Measurements from ENCODE around the gene CLSTN1.

GRCh38 chr1:9817734-9818133 lies 6.0 kb downstream of the CLSTN1 start:
- TF ChIP-seq CTCF (IDR thresholded peaks at IDR 0.05) (no peak), EZH2 (IDR thresholded peaks at IDR 0.05) (no peak)

Data from neural progenitor cell (in vitro differentiated cells).